Breast epithelium (tissue), 4 donors: ENCODE measurements around the gene WWOX. TPM values are rescaled to one million over a fixed set of nuclear protein-coding genes. Genes with fewer than 3 reads are reported as not detected.

Experiments used
- DNase-seq, 2 donors: peaks; one replicate each; pipeline ENCODE4 v3.0.0-alpha.2; 2019; ENCODE audit warnings: low spot score in 2 of 2
- H3K27ac ChIP-seq, 2 donors: fragments of 200-600 bp; sonication (generic) in 1 of 2; one replicate each; pipeline ENCODE4 v1.5.1; 2016 to 2019; ENCODE audit warnings: mild to moderate bottlenecking in 1 of 2
- H3K27me3 ChIP-seq, 2 donors: fragments of 200-600 bp; sonication (generic) in 1 of 2; one replicate each; pipeline versions ENCODE4 v1.5.1 to v1.6.0; 2017 to 2019; ENCODE audit warnings: control low read depth in 1 of 2, mild to moderate bottlenecking in 1 of 2
- H3K36me3 ChIP-seq: fragments of 200-600 bp; one replicate; pipeline ENCODE4 v1.5.1; 2019
- H3K4me1 ChIP-seq, 2 donors: fragments of 200-600 bp; sonication (generic); one replicate each; pipeline ENCODE4 v1.5.1; 2016 to 2019; ENCODE audit warnings: control low read depth in 1 of 2
- H3K4me3 ChIP-seq, 3 donors: fragments of 200-600 bp; sonication (generic); 1 replicate in 2 of 3; 2 replicates in 1 of 3; pipeline ENCODE4 v1.5.1; 2016 to 2019; ENCODE audit warnings: mild to moderate bottlenecking in 3 of 3, moderate library complexity in 2 of 3
- H3K9me3 ChIP-seq, 2 donors: fragments of 200-600 bp; sonication (generic) in 1 of 2; one replicate each; pipeline ENCODE4 v1.5.1; 2016 to 2019; ENCODE audit warnings: control low read depth in 1 of 2
- POLR2A ChIP-seq: fragments of 450-650 bp; IDR thresholded peaks from one replicate; pipeline ENCODE4 v1.6.1; 2016; ENCODE audit warnings: antibody characterized with exemption, mild to moderate bottlenecking, moderate library complexity
- POLR2AphosphoS5 ChIP-seq, 3 donors: sonication (generic); formaldehyde crosslinking; IDR thresholded peaks; one replicate each; pipeline ENCODE4 v1.6.1; 2017; ENCODE audit warnings: antibody characterized with exemption in 3 of 3
- intact Hi-C: fragments of 100-400 bp; cut with DNase I; formaldehyde crosslinking; loops from one replicate; pipeline ENCODE4 v1.15.1; 2023; ENCODE audit warnings: low total_unique reads
- total RNA-seq, 3 donors: library from RNA; depleted of rRNA; stranded (reverse); fragments of >200 nt; gene quantifications; one replicate each; pipeline ENCODE4 v1.1.0, GENCODE V29; 2016
- TF ChIP-seq, protein P1 (sequence below), 3 donors: fragments of 450-650 bp; IDR thresholded peaks; one replicate each; pipeline ENCODE4 v1.5.1; 2016 to 2017; ENCODE audit warnings: antibody characterized with exemption in 3 of 3, mild to moderate bottlenecking in 3 of 3, moderate library complexity in 3 of 3

WWOX gene
- total RNA-seq, 3 donors from 2014 or later: 42.9 to 73.6 (median 43.4) TPM

DNA sequence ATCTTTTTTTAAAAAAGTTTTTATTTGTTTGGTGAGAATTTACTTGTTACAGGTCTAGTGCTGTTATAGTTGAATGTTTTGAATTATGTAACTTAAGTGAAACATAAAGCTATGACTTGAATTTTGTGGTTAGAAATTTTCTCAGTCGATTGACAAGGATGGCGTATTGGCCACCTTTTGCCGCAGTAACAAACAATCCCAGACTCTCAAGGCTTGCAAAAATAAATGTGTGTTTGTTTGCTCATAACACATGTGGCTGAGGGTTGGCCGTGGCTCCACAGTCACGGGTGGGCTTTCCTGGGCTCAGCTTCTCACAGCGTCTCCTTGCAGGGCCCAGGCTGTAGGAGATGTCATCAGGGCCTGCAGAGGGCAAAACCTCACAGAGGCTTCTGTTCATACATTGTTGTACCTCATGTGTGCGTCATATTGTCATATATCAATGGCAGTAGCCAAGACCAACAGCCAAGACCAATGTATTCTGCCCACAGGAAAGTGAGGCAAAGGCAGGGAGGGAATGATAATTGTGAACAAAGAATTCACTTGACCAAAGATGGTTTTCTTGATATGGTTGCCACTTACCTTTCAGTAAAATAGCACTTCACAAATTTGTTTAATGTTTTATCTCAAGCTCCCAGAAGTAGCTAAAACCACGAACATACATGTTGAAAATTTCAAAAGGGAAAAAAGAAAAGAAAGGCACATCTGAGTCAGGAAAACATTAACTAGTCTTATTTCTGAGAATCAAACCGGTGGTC is 93.5 kb downstream of the WWOX start:
- Histone ChIP-seq H3K9me3 (no peaks in the 10 kb centered on the region), H3K4me1 (no peaks in the 10 kb centered on the region)

DNA sequence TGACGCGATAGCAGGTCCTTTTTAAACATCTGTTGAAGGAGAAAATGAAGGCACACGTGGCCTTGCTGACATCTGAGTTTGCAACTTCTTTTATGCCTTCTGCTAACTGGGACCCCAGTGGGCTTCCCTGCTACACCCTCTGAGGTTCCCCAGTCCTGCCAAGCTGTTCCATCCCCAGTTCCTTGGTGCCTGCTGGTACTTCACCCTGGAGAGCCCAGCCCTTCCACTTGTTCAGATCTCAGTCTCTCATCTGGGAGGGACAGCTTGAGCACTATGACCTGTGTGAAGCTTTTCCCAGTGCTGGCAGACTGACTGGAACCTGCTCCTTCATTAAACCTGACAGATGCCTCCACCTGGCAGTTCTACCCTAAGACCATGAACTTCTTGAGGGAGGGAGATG is 95.5 kb downstream of the WWOX start:
- no peaks in the 10 kb centered on the region for H3K36me3 ChIP-seq
- no peak for TF ChIP-seq POLR2AphosphoS5 (IDR thresholded peaks at IDR 0.05)
- TF ChIP-seq, protein P1, sequence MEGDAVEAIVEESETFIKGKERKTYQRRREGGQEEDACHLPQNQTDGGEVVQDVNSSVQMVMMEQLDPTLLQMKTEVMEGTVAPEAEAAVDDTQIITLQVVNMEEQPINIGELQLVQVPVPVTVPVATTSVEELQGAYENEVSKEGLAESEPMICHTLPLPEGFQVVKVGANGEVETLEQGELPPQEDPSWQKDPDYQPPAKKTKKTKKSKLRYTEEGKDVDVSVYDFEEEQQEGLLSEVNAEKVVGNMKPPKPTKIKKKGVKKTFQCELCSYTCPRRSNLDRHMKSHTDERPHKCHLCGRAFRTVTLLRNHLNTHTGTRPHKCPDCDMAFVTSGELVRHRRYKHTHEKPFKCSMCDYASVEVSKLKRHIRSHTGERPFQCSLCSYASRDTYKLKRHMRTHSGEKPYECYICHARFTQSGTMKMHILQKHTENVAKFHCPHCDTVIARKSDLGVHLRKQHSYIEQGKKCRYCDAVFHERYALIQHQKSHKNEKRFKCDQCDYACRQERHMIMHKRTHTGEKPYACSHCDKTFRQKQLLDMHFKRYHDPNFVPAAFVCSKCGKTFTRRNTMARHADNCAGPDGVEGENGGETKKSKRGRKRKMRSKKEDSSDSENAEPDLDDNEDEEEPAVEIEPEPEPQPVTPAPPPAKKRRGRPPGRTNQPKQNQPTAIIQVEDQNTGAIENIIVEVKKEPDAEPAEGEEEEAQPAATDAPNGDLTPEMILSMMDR (IDR thresholded peaks at IDR 0.05): no peak
- TF ChIP-seq POLR2A: no peak
- no peak overlapping the region for H3K4me3 ChIP-seq
- no peaks in the 10 kb centered on the region for H3K9me3 ChIP-seq
- intact Hi-C loops: no loop called here
- no peaks in the 10 kb centered on the region for H3K27me3 ChIP-seq
- no peak overlapping the region for H3K27ac ChIP-seq
- no peaks in the 10 kb centered on the region for H3K4me1 ChIP-seq
- DNase-seq: no peak

More for the DNA sequence above, 93.5 kb downstream of the WWOX start:
- no peaks in the 10 kb centered on the region for H3K36me3 ChIP-seq
- DNase-seq: no peak
- H3K27ac ChIP-seq: no peak overlapping the region
- TF ChIP-seq POLR2A: no peak
- TF ChIP-seq POLR2AphosphoS5 (IDR thresholded peaks at IDR 0.05): no peak
- TF ChIP-seq, protein P1 (IDR thresholded peaks at IDR 0.05): no peak
- H3K27me3 ChIP-seq: no peaks in the 10 kb centered on the region
- intact Hi-C loops: no loop called here
- H3K4me3 ChIP-seq: no peak overlapping the region

DNA sequence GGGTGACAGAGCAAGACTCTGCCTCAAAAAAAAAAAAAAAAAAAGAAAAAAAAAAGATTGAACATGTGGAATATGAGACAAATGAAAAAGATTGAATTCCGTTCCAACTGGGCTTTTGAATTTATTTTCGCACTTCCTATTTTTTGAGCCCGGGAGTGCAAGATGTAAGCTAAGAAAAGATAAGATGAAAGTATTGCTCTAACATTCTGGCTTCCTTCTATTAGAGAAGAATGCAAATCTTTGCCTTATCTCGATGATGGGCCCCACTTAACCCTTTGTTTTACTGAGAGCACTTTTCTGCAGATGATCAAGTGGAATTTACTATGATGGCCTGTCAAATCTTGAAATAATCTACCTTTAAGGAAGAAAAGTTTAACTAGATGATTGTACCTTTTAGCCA is 96.3 kb downstream of the WWOX start:
- no peaks in the 10 kb centered on the region for H3K27me3 ChIP-seq
- no peak overlapping the region for H3K4me3 ChIP-seq
- no peaks in the 10 kb centered on the region for H3K36me3 ChIP-seq
- H3K4me1 ChIP-seq: no peaks in the 10 kb centered on the region
- H3K27ac ChIP-seq: no peak overlapping the region
- TF ChIP-seq POLR2A: no peak
- TF ChIP-seq POLR2AphosphoS5 (IDR thresholded peaks at IDR 0.05): no peak
- TF ChIP-seq, protein P1 (IDR thresholded peaks at IDR 0.05): no peak
- H3K9me3 ChIP-seq: no peaks in the 10 kb centered on the region
- intact Hi-C loops: no loop called here
- no peak for DNase-seq

- H3K4me1 ChIP-seq: no peaks in the 10 kb centered on the region
- no peak for DNase-seq
- no peak overlapping the region for H3K4me3 ChIP-seq
- no peaks in the 10 kb centered on the region for H3K27me3 ChIP-seq
- no peaks in the 10 kb centered on the region for H3K36me3 ChIP-seq
- H3K9me3 ChIP-seq: no peaks in the 10 kb centered on the region
- intact Hi-C loops: no loop called here
- TF ChIP-seq POLR2AphosphoS5 (IDR thresholded peaks at IDR 0.05) (no peak), POLR2A (no peak)
- TF ChIP-seq, protein P1 (IDR thresholded peaks at IDR 0.05): no peak
- no peak overlapping the region for H3K27ac ChIP-seq
Observed at GRCh38 chr16:78196502-78196901, 97.0 kb downstream of the WWOX start.

DNA sequence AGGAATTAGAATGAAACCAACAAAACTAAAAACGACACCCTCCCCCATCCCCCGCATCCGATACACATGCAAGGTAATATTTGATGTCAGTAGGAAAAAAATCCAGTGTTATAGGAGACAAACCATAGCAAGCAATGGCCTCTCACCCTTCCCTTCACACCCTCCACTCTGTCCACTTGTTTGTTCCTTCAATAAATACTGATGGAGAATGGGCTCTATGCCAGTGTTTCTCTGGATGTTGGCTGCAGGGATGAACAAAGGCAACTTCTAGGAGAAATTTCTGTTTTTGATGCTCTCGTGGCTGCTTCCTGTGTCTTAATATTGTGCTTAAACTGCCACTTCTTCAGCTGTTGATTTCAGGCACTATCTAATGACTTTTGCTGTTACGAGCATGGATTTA is 98.8 kb downstream of the WWOX start:
- H3K4me1 ChIP-seq: no peaks in the 10 kb centered on the region
- no peaks in the 10 kb centered on the region for H3K27me3 ChIP-seq
- no peaks in the 10 kb centered on the region for H3K9me3 ChIP-seq
- intact Hi-C loops: no loop called here
- H3K27ac ChIP-seq: no peak overlapping the region
- TF ChIP-seq, protein P1 (IDR thresholded peaks at IDR 0.05): no peak
- TF ChIP-seq POLR2AphosphoS5 (IDR thresholded peaks at IDR 0.05): no peak
- no peak for TF ChIP-seq POLR2A
- DNase-seq: no peak
- no peak overlapping the region for H3K4me3 ChIP-seq
- H3K36me3 ChIP-seq: no peaks in the 10 kb centered on the region
